ENCODE data around the gene MFAP5. TPM values are rescaled to one million over a fixed set of nuclear protein-coding genes. Genes with fewer than 3 reads are reported as not detected.

MFAP5 gene
- polyA plus RNA-seq, 2 of the 4 experiments (the other 2 are of a cell fraction) = 0.40 TPM

- ATAC-seq = no peak
- H3K9me3 ChIP-seq = no peaks in the 10 kb centered on the region
- DNase-seq (ENCODE audit: low read depth in 1 of 2, low spot score in 1 of 2) = no peak
- no peak for FAIRE-seq
- H3K4me3 ChIP-seq = no peak overlapping the region
- WGBS (ENCODE audit: missing lambda C conversion rate) = 48% methylated on average over 2 of the region's 2 CpGs
- H3K4me2 ChIP-seq = no peak overlapping the region
- TF ChIP-seq CBX2 (IDR thresholded peaks at IDR 0.05; ENCODE audit: borderline replicate concordance, low read depth) (no peak), E2F6 (IDR thresholded peaks at IDR 0.05; ENCODE audit: borderline replicate concordance, low read depth) (no peak), ZC3H11A (IDR thresholded peaks at IDR 0.05) (no peak), ZNF302 (CRISPR knock-in tag; IDR thresholded peaks at IDR 0.05) (no peak), TP53 (CRISPR knock-in tag; IDR thresholded peaks at IDR 0.05) (no peak), ZSCAN20 (CRISPR knock-in tag; IDR thresholded peaks at IDR 0.05) (no peak), RAD21 (conservative IDR thresholded peaks at IDR 0.05 in 1 of 2, IDR thresholded peaks at IDR 0.05 in 1 of 2) (no peak)
- ChIA-PET CTCF (interaction anchor here (0.7 kb wide), 1 partner anchor 13 kb away, joined by 3 read pairs; no protein-coding TSS in a partner anchor), POLR2A (no interaction called here)
- H3K4me1 ChIP-seq = no peaks in the 10 kb centered on the region
- H3K27ac ChIP-seq = no peak overlapping the region
Observed at GRCh38 chr12:8603286-8603685, 59.3 kb downstream of the MFAP5 start.

GRCh38 chr12:8596561-8596960 lies 66.1 kb downstream of the MFAP5 start:
- CTCF ChIA-PET = interaction anchor here (0.7 to 1.6 kb wide), 3 partner anchors 52 to 288 kb away, joined by 3 to 8 read pairs (median 3); no protein-coding TSS in a partner anchor
- TF ChIP-seq GATA3 (IDR thresholded peaks at IDR 0.05; ENCODE audit: borderline replicate concordance) (no peak), ESRRA (IDR thresholded peaks at IDR 0.05; ENCODE audit: borderline replicate concordance, low read length) (no peak), EHMT2 (IDR thresholded peaks at IDR 0.05; ENCODE audit: low read depth) (no peak), REST (IDR thresholded peaks at IDR 0.05) (no peak), RARB (CRISPR knock-in tag; IDR thresholded peaks at IDR 0.05) (no peak), FOSL2 (IDR thresholded peaks at IDR 0.05) (no peak), FOSL2 (CRISPR knock-in tag; IDR thresholded peaks at IDR 0.05) (no peak), ATOH8 (CRISPR knock-in tag; IDR thresholded peaks at IDR 0.05; ENCODE audit: low read depth) (no peak), HOXA7 (CRISPR knock-in tag; IDR thresholded peaks at IDR 0.05) (no peak), MYC (IDR thresholded peaks at IDR 0.05; ENCODE audit: borderline replicate concordance, low read length) (no peak), RFX5 (IDR thresholded peaks at IDR 0.05) (no peak), HDAC2 (IDR thresholded peaks at IDR 0.05) (no peak)
- Histone ChIP-seq H3K4me1 (no peaks in the 10 kb centered on the region), H3K9me3 (no peaks in the 10 kb centered on the region), H3K27ac (no peak overlapping the region), H3K4me2 (no peak overlapping the region), H3K4me3 (no peak overlapping the region)
- 44% methylated on average over 3 of the region's 3 CpGs for WGBS (ENCODE audit: missing lambda C conversion rate)
- POLR2A ChIA-PET = no interaction called here
- FAIRE-seq (no peak), ATAC-seq (no peak), DNase-seq (ENCODE audit: low read depth in 1 of 2, low spot score in 1 of 2) (no peak)

Small RNA genes within 50 kb of the gene (small RNA-seq; reads per million reads assigned to genes)
- 0 reads per million in 6 experiments for gene RF00564

Other genes with a start within 250 kb of the MFAP5 start
- gene CLEC6A, start 206.9 kb downstream of the MFAP5 start, polyA plus RNA-seq (2011; rRNA removed) = not detected in 2 replicates
- gene CLEC6A, start 206.9 kb downstream of the MFAP5 start, polyA plus RNA-seq (2017; fragmentation: RNase III; extraction: RNeasy Plus Mini Kit Qiagen cat#74134 plus additional on column Dnase treatment) = not detected in 3 replicates
- not detected in 2 replicates for gene CLEC4D, start 149.3 kb downstream of the MFAP5 start, polyA plus RNA-seq (2011; rRNA removed)
- gene CLEC4D, start 149.3 kb downstream of the MFAP5 start, polyA plus RNA-seq (2017; fragmentation: RNase III; extraction: RNeasy Plus Mini Kit Qiagen cat#74134 plus additional on column Dnase treatment) = not detected in 3 replicates
- gene CLEC4E, start 121.9 kb downstream of the MFAP5 start, polyA plus RNA-seq (2011; rRNA removed) = 0.06 and 0.28 TPM in 2 replicates
- gene CLEC4E, start 121.9 kb downstream of the MFAP5 start, polyA plus RNA-seq (2017; fragmentation: RNase III; extraction: RNeasy Plus Mini Kit Qiagen cat#74134 plus additional on column Dnase treatment) = not detected in 3 replicates
- gene AICDA, start 50.0 kb downstream of the MFAP5 start, polyA plus RNA-seq (2011; rRNA removed) = 0.12 and 0.16 TPM in 2 replicates
- gene AICDA, start 50.0 kb downstream of the MFAP5 start, polyA plus RNA-seq (2017; fragmentation: RNase III; extraction: RNeasy Plus Mini Kit Qiagen cat#74134 plus additional on column Dnase treatment) = 0.05 to 0.16 TPM (median 0.05 TPM) in 3 replicates
- gene RIMKLB, start 35.2 kb upstream of the MFAP5 start, polyA plus RNA-seq (2011; rRNA removed) = 28.2 and 43.8 TPM in 2 replicates
- gene RIMKLB, start 35.2 kb upstream of the MFAP5 start, polyA plus RNA-seq (2017; fragmentation: RNase III; extraction: RNeasy Plus Mini Kit Qiagen cat#74134 plus additional on column Dnase treatment) = 20.8 to 24.8 TPM (median 21.0 TPM) in 3 replicates
- gene A2ML1, start 159.8 kb upstream of the MFAP5 start, polyA plus RNA-seq (2011; rRNA removed) = not detected in 2 replicates
- not detected in 3 replicates for gene A2ML1, start 159.8 kb upstream of the MFAP5 start, polyA plus RNA-seq (2017; fragmentation: RNase III; extraction: RNeasy Plus Mini Kit Qiagen cat#74134 plus additional on column Dnase treatment)

Data from A549 (cell line).